Measurements from ENCODE around the gene AJUBA. TPM values are rescaled to one million over a fixed set of nuclear protein-coding genes. Genes with fewer than 3 reads are reported as not detected.

The AJUBA gene
- polyA plus RNA-seq, 3 donors from 2014 or later = 0.18 to 0.21 TPM; not detected in 1

- Mint-ChIP-seq H3K36me3 (peaks cover 0 to 10% (median 7%) of the 10 kb centered on the region in 3 donors), H3K4me3 (no peak within 1 kb of the TSS), H3K27me3 (ENCODE audit: low read depth in 3 of 3) (peaks cover 0 to 5% (median 5%) of the 10 kb centered on the region in 3 donors), H3K4me1 (peaks cover 4% of the 10 kb centered on the region in 2 donors), H3K9me3 (no peaks in the 10 kb centered on the region), H3K27ac (no peak within 1 kb of the TSS)
- peak; percentile 96 to 98 (median 98) for DNase-seq
Measured at GRCh38 chr14:22929104-22929960, 53.0 kb downstream of the AJUBA start, which contains the start of gene PRMT5. TSS of gene PRMT5 (minus strand) at chr14:22929376. CDS start at chr14:22929361, 15 bp downstream.

- peaks cover 0 to 5% (median 5%) of the 10 kb centered on the region in 3 donors for H3K27me3 Mint-ChIP-seq (ENCODE audit: low read depth in 3 of 3)
- peaks cover 4% of the 10 kb centered on the region in 2 donors for H3K4me1 Mint-ChIP-seq
- no peak overlapping the region for H3K27ac Mint-ChIP-seq
- no peaks in the 10 kb centered on the region for H3K9me3 Mint-ChIP-seq
- H3K4me3 Mint-ChIP-seq = no peak overlapping the region
- no peak for DNase-seq
- peaks cover 0 to 18% (median 7%) of the 10 kb centered on the region in 3 donors for H3K36me3 Mint-ChIP-seq
Measured at GRCh38 chr14:22928237-22929103, 53.9 kb downstream of the AJUBA start.

GRCh38 chr14:22926316-22926715 lies 56.0 kb downstream of the AJUBA start:
- H3K9me3 Mint-ChIP-seq = no peaks in the 10 kb centered on the region
- peaks cover 0 to 5% (median 2%) of the 10 kb centered on the region in 3 donors for H3K27me3 Mint-ChIP-seq (ENCODE audit: low read depth in 3 of 3)
- no peaks in the 10 kb centered on the region for H3K4me1 Mint-ChIP-seq
- H3K4me3 Mint-ChIP-seq = peak overlapping the region in 1 of 5 donors; percentile 7
- no peak for DNase-seq
- no peak overlapping the region for H3K27ac Mint-ChIP-seq
- H3K36me3 Mint-ChIP-seq = peaks cover 4 to 31% (median 23%) of the 10 kb centered on the region in 3 donors

- no peaks in the 10 kb centered on the region for H3K4me1 Mint-ChIP-seq
- no peak overlapping the region for H3K4me3 Mint-ChIP-seq
- H3K27me3 Mint-ChIP-seq (ENCODE audit: low read depth in 3 of 3) = peaks cover 0 to 5% (median 0%) of the 10 kb centered on the region in 3 donors
- H3K9me3 Mint-ChIP-seq = no peaks in the 10 kb centered on the region
- no peak overlapping the region for H3K27ac Mint-ChIP-seq
- peaks cover 4 to 37% (median 25%) of the 10 kb centered on the region in 3 donors for H3K36me3 Mint-ChIP-seq
- no peak for DNase-seq
Measured at GRCh38 chr14:22925513-22925912, 56.8 kb downstream of the AJUBA start.

- DNase-seq = no peak
- Mint-ChIP-seq H3K27me3 (ENCODE audit: low read depth in 3 of 3) (peaks cover 5 to 10% (median 5%) of the 10 kb centered on the region in 3 donors), H3K4me1 (peaks cover 12 to 13% of the 10 kb centered on the region in 2 donors), H3K27ac (peak overlapping the region in 1 of 6 donors; percentile 24), H3K4me3 (no peak overlapping the region), H3K9me3 (no peaks in the 10 kb centered on the region), H3K36me3 (peaks cover 4 to 37% (median 25%) of the 10 kb centered on the region in 3 donors)
Measured at GRCh38 chr14:22923746-22924145, 58.6 kb downstream of the AJUBA start.

- Mint-ChIP-seq H3K4me3 (no peak overlapping the region), H3K36me3 (peaks cover 4 to 37% (median 25%) of the 10 kb centered on the region in 3 donors), H3K9me3 (no peaks in the 10 kb centered on the region), H3K27ac (no peak overlapping the region), H3K27me3 (ENCODE audit: low read depth in 3 of 3) (peaks cover 13 to 16% (median 13%) of the 10 kb centered on the region in 3 donors), H3K4me1 (peaks cover 26 to 28% of the 10 kb centered on the region in 2 donors)
- DNase-seq = no peak
Measured at GRCh38 chr14:22922294-22922693, 60.1 kb downstream of the AJUBA start.

Other genes with a start within 250 kb of the AJUBA start
- 10 to 100 TPM; 27.9 to 48.5 (median 44.0) TPM for gene OXA1L, start 215.9 kb downstream of the AJUBA start, polyA plus RNA-seq
- gene SLC7A7, start 167.1 kb downstream of the AJUBA start, polyA plus RNA-seq = 1 to 10 TPM in 2 of 3 donors, under 1 TPM in 1; 0.67 to 5.8 (median 1.1) TPM
- gene MRPL52, start 152.7 kb downstream of the AJUBA start, polyA plus RNA-seq = 100 to 1,000 TPM in 2 of 3 donors, 10 to 100 TPM in 1; 56.8 to 188 (median 147) TPM
- not detected for gene MMP14, start 146.0 kb downstream of the AJUBA start, polyA plus RNA-seq
- gene LRP10, start 110.8 kb downstream of the AJUBA start, polyA plus RNA-seq = 100 to 1,000 TPM in 2 of 3 donors, 10 to 100 TPM in 1; 74.6 to 146 (median 136) TPM
- under 1 TPM; 0.22 to 0.74 (median 0.66) TPM for gene REM2, start 99.3 kb downstream of the AJUBA start, polyA plus RNA-seq
- gene RBM23, start 63.4 kb downstream of the AJUBA start, polyA plus RNA-seq = 10 to 100 TPM; 80.9 to 91.9 (median 85.5) TPM
- gene PRMT5, start 53.2 kb downstream of the AJUBA start, polyA plus RNA-seq = 10 to 100 TPM; 32.9 to 34.9 (median 34.7) TPM
- 10 to 100 TPM; 23.0 to 26.2 (median 23.2) TPM for gene HAUS4, start 25.5 kb downstream of the AJUBA start, polyA plus RNA-seq
- 1 to 10 TPM; 3.4 to 9.8 (median 5.0) TPM for gene C14orf93, start 27.6 kb upstream of the AJUBA start, polyA plus RNA-seq
- gene PSMB5, start 52.3 kb upstream of the AJUBA start, polyA plus RNA-seq = 10 to 100 TPM; 25.6 to 54.3 (median 39.7) TPM
- gene PSMB11, start 59.7 kb upstream of the AJUBA start, polyA plus RNA-seq = not detected
- 1 to 10 TPM in 1 of 3 donors, under 1 TPM in 2; 0.64 to 1.2 (median 0.78) TPM for gene CDH24, start 75.0 kb upstream of the AJUBA start, polyA plus RNA-seq
- 10 to 100 TPM in 1 of 3 donors, 1 to 10 TPM in 1, under 1 TPM in 1; 0.40 to 15.0 (median 4.5) TPM for gene ACIN1, start 112.6 kb upstream of the AJUBA start, polyA plus RNA-seq
- 100 to 1,000 TPM in 2 of 3 donors, 10 to 100 TPM in 1; 85.2 to 184 (median 135) TPM for gene C14orf119, start 113.0 kb upstream of the AJUBA start, polyA plus RNA-seq
- gene CIROP, start 122.4 kb upstream of the AJUBA start, polyA plus RNA-seq = not detected
- not detected for gene CEBPE, start 136.7 kb upstream of the AJUBA start, polyA plus RNA-seq
- gene SLC7A8, start 201.1 kb upstream of the AJUBA start, polyA plus RNA-seq = under 1 TPM in 1 of 3 donors, not detected in 2; 0.45 TPM